Measurements from ENCODE around the gene AOC1.

AOC1 gene

GRCh38 chr7:150831851-150832250 lies 20.5 kb upstream of the AOC1 start:
- no peak for DNase-seq (ENCODE audit: extremely low read depth in 1 of 2, low read depth in 1 of 2)

GRCh38 chr7:150835019-150835418 lies 17.3 kb upstream of the AOC1 start:
- DNase-seq (ENCODE audit: extremely low read depth in 1 of 2, low read depth in 1 of 2): no peak

- DNase-seq (ENCODE audit: extremely low read depth in 1 of 2, low read depth in 1 of 2): no peak
Observed at GRCh38 chr7:150835702-150836280, 16.5 kb upstream of the AOC1 start.

- DNase-seq (ENCODE audit: extremely low read depth in 1 of 2, low read depth in 1 of 2): no peak
Observed at GRCh38 chr7:150838965-150839650, 13.2 kb upstream of the AOC1 start.

GRCh38 chr7:150842018-150842417 lies 10.3 kb upstream of the AOC1 start:
- no peak for DNase-seq (ENCODE audit: extremely low read depth in 1 of 2, low read depth in 1 of 2)

GRCh38 chr7:150842716-150843115 lies 9.6 kb upstream of the AOC1 start:
- no peak for DNase-seq (ENCODE audit: extremely low read depth in 1 of 2, low read depth in 1 of 2)

- no peak for DNase-seq (ENCODE audit: extremely low read depth in 1 of 2, low read depth in 1 of 2)
Observed at GRCh38 chr7:150845421-150845861, 6.9 kb upstream of the AOC1 start.

- no peak for DNase-seq (ENCODE audit: extremely low read depth in 1 of 2, low read depth in 1 of 2)
Observed at GRCh38 chr7:150846291-150847115, 5.8 kb upstream of the AOC1 start.

GRCh38 chr7:150847536-150847935 lies 4.8 kb upstream of the AOC1 start:
- no peak for DNase-seq (ENCODE audit: extremely low read depth in 1 of 2, low read depth in 1 of 2)

- no peak for DNase-seq (ENCODE audit: extremely low read depth in 1 of 2, low read depth in 1 of 2)
Observed at GRCh38 chr7:150848111-150848510, 4.2 kb upstream of the AOC1 start.

- DNase-seq (ENCODE audit: extremely low read depth in 1 of 2, low read depth in 1 of 2): no peak
Observed at GRCh38 chr7:150848561-150849115, 3.7 kb upstream of the AOC1 start.

- DNase-seq (ENCODE audit: extremely low read depth in 1 of 2, low read depth in 1 of 2): no peak
Observed at GRCh38 chr7:150849204-150849775, 3.0 kb upstream of the AOC1 start.

GRCh38 chr7:150850273-150850672 lies 2.0 kb upstream of the AOC1 start:
- no peak for DNase-seq (ENCODE audit: extremely low read depth in 1 of 2, low read depth in 1 of 2)

GRCh38 chr7:150851492-150852370 lies 586 bp upstream of the AOC1 start:
- DNase-seq (ENCODE audit: extremely low read depth in 1 of 2, low read depth in 1 of 2): no peak

- DNase-seq (ENCODE audit: extremely low read depth in 1 of 2, low read depth in 1 of 2): no peak
Observed at GRCh38 chr7:150854066-150855000, 2.0 kb downstream of the AOC1 start.

- no peak for DNase-seq (ENCODE audit: extremely low read depth in 1 of 2, low read depth in 1 of 2)
Observed at GRCh38 chr7:150855046-150855445, 2.7 kb downstream of the AOC1 start.

GRCh38 chr7:150855476-150856302 lies 3.4 kb downstream of the AOC1 start:
- DNase-seq (ENCODE audit: extremely low read depth in 1 of 2, low read depth in 1 of 2): no peak

Data from activated CD8-positive, alpha-beta memory T cell treated with anti-CD3 and anti-CD28 coated beads for 1 hour (primary cell).